Lower leg skin (tissue), 3 donors: Measurements from ENCODE around the gene ZSWIM4.

Source experiments
- CTCF ChIP-seq, 3 donors: fragments of 450-650 bp; IDR thresholded peaks; one replicate each; pipeline ENCODE4 v1.5.1; 2016; ENCODE audit warnings: antibody characterized with exemption in 3 of 3, mild to moderate bottlenecking in 3 of 3, moderate library complexity in 2 of 3
- POLR2A ChIP-seq, 2 donors: fragments of 450-650 bp; IDR thresholded peaks; one replicate each; pipeline ENCODE4 v1.6.1; 2016 to 2017; ENCODE audit warnings: antibody characterized with exemption in 2 of 2, mild to moderate bottlenecking in 1 of 2, moderate library complexity in 1 of 2

- TF ChIP-seq CTCF (IDR thresholded peaks at IDR 0.05) (no peak), POLR2A (IDR thresholded peaks at IDR 0.05) (no peak)
These were observed 11.5 kb downstream of the ZSWIM4 start for GRCh38 chr19:13806728-13807127.
